A549 (cell line): ENCODE measurements around the gene DISP2. TPM values are rescaled to one million over a fixed set of nuclear protein-coding genes. Genes with fewer than 3 reads are reported as not detected.

Experiments used
- ATAC-seq, 2 experiments: fragments of 200-7000 bp in 1 of 2; fragments of >200 bp in 1 of 2; cut with Nextera tagmentation in 1 of 2; cut with Tn5 transposase in 1 of 2; 3 replicates each; pipeline versions ENCODE4 v1.8.0 to v1.9.1; 2018 to 2020; ENCODE audit warnings: mild to moderate bottlenecking in 1 of 2, moderate library complexity in 1 of 2
- CTCF ChIA-PET: fragments of 300-600 bp; sonication (Branson Sonifier 250); formaldehyde crosslinking; extraction: SDS; loops from one replicate; lab custom pipeline; 2021; ENCODE audit warnings: antibody characterized with exemption, inconsistent platforms; lab: Yijun Ruan, JAX
- POLR2A ChIA-PET: fragments of 350-600 bp; formaldehyde crosslinking; extraction: SDS; loops from one replicate; lab custom pipeline; 2021; ENCODE audit warnings: antibody characterized with exemption, inconsistent platforms; lab: Yijun Ruan, JAX
- DNase-seq, 2 experiments: peaks; one replicate each; pipeline versions ENCODE4 v3.0.0 to v3.0.0-alpha.2; 2011 to 2016; ENCODE audit warnings: low read depth in 1 of 2, low spot score in 1 of 2
- FAIRE-seq: peaks from 2 replicates; lab custom pipeline; 2011; peaks lifted over from hg19 to GRCh38; lab: Jason Lieb, UNC
- H3K27ac ChIP-seq, 2 experiments: fragments of >200 bp; sonication (Bioruptor Twin); formaldehyde crosslinking; 3 replicates each; pipeline ENCODE4 v1.5.1; 2016 to 2017
- H3K4me1 ChIP-seq: fragments of >200 bp; sonication (Bioruptor Twin); formaldehyde crosslinking; 3 replicates; pipeline ENCODE4 v1.6.1; 2016
- H3K4me2 ChIP-seq: fragments of >200 bp; sonication (Bioruptor Twin); formaldehyde crosslinking; 3 replicates; pipeline ENCODE4 v1.6.1; 2016
- H3K4me3 ChIP-seq: fragments of >200 bp; sonication (Bioruptor Twin); formaldehyde crosslinking; 3 replicates; pipeline ENCODE4 v1.5.1; 2016
- H3K9me3 ChIP-seq: fragments of >200 bp; sonication (Bioruptor Twin); formaldehyde crosslinking; 3 replicates; pipeline ENCODE4 v1.6.1; 2016
- CBX8 ChIP-seq: fragments of 200-600 bp; sonication (generic); IDR thresholded peaks from 2 replicates; pipeline ENCODE4 v1.6.1; 2016
- CTCF ChIP-seq: fragments of >200 bp; sonication (Bioruptor Twin); formaldehyde crosslinking; IDR thresholded peaks from 3 replicates; pipeline ENCODE4 v1.5.1; 2016
- E2F6 ChIP-seq: IDR thresholded peaks from 2 replicates; pipeline ENCODE4 v1.6.1; 2012; ENCODE audit warnings: low read depth, borderline replicate concordance
- FOSL2 ChIP-seq, 2 experiments: fragments of 450-650 bp in 1 of 2; fragments of >200 bp in 1 of 2; sonication (Bioruptor Twin) in 1 of 2; formaldehyde crosslinking; IDR thresholded peaks; 2 replicates each; pipeline versions ENCODE4 v1.5.0 to v1.6.1; 2016 to 2020; ENCODE audit warnings: mild to moderate bottlenecking in 1 of 2, moderate library complexity in 1 of 2
- FOXS1 ChIP-seq: fragments of 250-450 bp; sonication (Bioruptor Pico); IDR thresholded peaks from 2 replicates; pipeline ENCODE4 v1.5.0; 2020; ENCODE audit warnings: mild to moderate bottlenecking, moderate library complexity
- HES2 ChIP-seq: fragments of >200 bp; sonication (Bioruptor Twin); formaldehyde crosslinking; IDR thresholded peaks from 2 replicates; pipeline ENCODE4 v1.6.1; 2016
- HOXB13 ChIP-seq: fragments of 250-450 bp; sonication (Bioruptor Pico); IDR thresholded peaks from 2 replicates; pipeline ENCODE4 v1.5.0; 2020; ENCODE audit warnings: low read depth, mild to moderate bottlenecking, moderate library complexity
- JUN ChIP-seq, 2 experiments: fragments of >200 bp; sonication (Bioruptor Twin); formaldehyde crosslinking; IDR thresholded peaks; 2 replicates in 1 of 2; 3 replicates in 1 of 2; pipeline ENCODE4 v1.6.1; 2016 to 2017
- JUNB ChIP-seq: fragments of >200 bp; sonication (Bioruptor Twin); formaldehyde crosslinking; IDR thresholded peaks from 2 replicates; pipeline ENCODE4 v1.6.1; 2016
- KDM5A ChIP-seq: fragments of 200-600 bp; sonication (generic); IDR thresholded peaks from 2 replicates; pipeline ENCODE4 v1.6.1; 2016; ENCODE audit warnings: antibody characterized with exemption, mild to moderate bottlenecking
- MAX ChIP-seq: IDR thresholded peaks from 2 replicates; pipeline ENCODE4 v1.6.1; 2012
- NPAS2 ChIP-seq: fragments of 250-450 bp; sonication (Bioruptor Pico); IDR thresholded peaks from 2 replicates; pipeline ENCODE4 v1.8.0; 2022; ENCODE audit warnings: mild to moderate bottlenecking, moderate library complexity, borderline replicate concordance
- NR3C1 ChIP-seq: fragments of >200 bp; sonication (Bioruptor Twin); formaldehyde crosslinking; IDR thresholded peaks from 3 replicates; pipeline ENCODE4 v1.6.1; 2017
- PHF8 ChIP-seq: fragments of 200-600 bp; sonication (generic); IDR thresholded peaks from 2 replicates; pipeline ENCODE4 v1.6.1; 2016; ENCODE audit warnings: low read depth, mild to moderate bottlenecking, antibody characterized with exemption, moderate library complexity, borderline replicate concordance
- POLR2A ChIP-seq: IDR thresholded peaks from 2 replicates; pipeline ENCODE4 v1.6.1; 2012; ENCODE audit warnings: mild to moderate bottlenecking, low read length
- RAD21 ChIP-seq, 2 experiments: fragments of >200 bp in 1 of 2; sonication (Bioruptor Twin) in 1 of 2; formaldehyde crosslinking in 1 of 2; IDR thresholded peaks in 1 of 2; conservative IDR thresholded peaks in 1 of 2; 2 replicates in 1 of 2; 3 replicates in 1 of 2; pipeline ENCODE4 v1.6.1; 2012 to 2018; ENCODE audit warnings: inconsistent platforms in 1 of 2
- RARB ChIP-seq: fragments of 250-450 bp; sonication (Bioruptor Pico); IDR thresholded peaks from 2 replicates; pipeline ENCODE4 v1.8.0; 2021; ENCODE audit warnings: mild to moderate bottlenecking, moderate library complexity
- RFX5 ChIP-seq: fragments of 450-650 bp; IDR thresholded peaks from 2 replicates; pipeline ENCODE4 v1.7.1; 2014; ENCODE audit warnings: antibody characterized with exemption, mild to moderate bottlenecking, moderate library complexity
- SMC3 ChIP-seq: fragments of >200 bp; sonication (Bioruptor Twin); formaldehyde crosslinking; IDR thresholded peaks from 3 replicates; pipeline ENCODE4 v1.6.1; 2018; ENCODE audit warnings: inconsistent platforms
- TFCP2L1 ChIP-seq: fragments of 250-450 bp; sonication (Bioruptor Pico); IDR thresholded peaks from 2 replicates; pipeline ENCODE4 v1.5.0; 2021; ENCODE audit warnings: mild to moderate bottlenecking
- USF2 ChIP-seq: fragments of 450-650 bp; IDR thresholded peaks from 2 replicates; pipeline ENCODE4 v1.6.1; 2014; ENCODE audit warnings: antibody characterized with exemption
- ZC3H11A ChIP-seq: fragments of 450-650 bp; IDR thresholded peaks from 2 replicates; pipeline ENCODE4 v1.6.1; 2014; ENCODE audit warnings: antibody characterized with exemption, mild to moderate bottlenecking
- ZNF302 ChIP-seq: fragments of 250-450 bp; sonication (Bioruptor Pico); IDR thresholded peaks from 2 replicates; pipeline ENCODE4 v1.9.0; 2021; ENCODE audit warnings: inconsistent platforms, mild to moderate bottlenecking, moderate library complexity
- ZSCAN20 ChIP-seq: fragments of 250-450 bp; sonication (Bioruptor Pico); IDR thresholded peaks from 2 replicates; pipeline ENCODE4 v1.8.0; 2022; ENCODE audit warnings: mild to moderate bottlenecking, moderate library complexity
- WGBS: methylation state at CpG from one replicate; pipeline ENCODE4 v1.1.6; 2017; ENCODE audit errors: missing lambda C conversion rate; 5-methylcytosine and 5-hydroxymethylcytosine counted together
- polyA plus RNA-seq, 4 experiments: library from polyadenylated mRNA; depleted of rRNA in 3 of 4; stranded (reverse); fragments of >200 nt; fragmentation: RNase III in 1 of 4; extraction: RNeasy Plus Mini Kit Qiagen cat#74134 plus additional on column Dnase treatment in 1 of 4; gene quantifications; 2 replicates in 3 of 4; 3 replicates in 1 of 4; pipeline ENCODE4 v1.2.3, GENCODE V29; 2011 to 2017

Gene DISP2
- polyA plus RNA-seq, 2 of the 4 experiments (the other 2 are of a cell fraction) = 0.26 to 0.56 TPM

- H3K4me3 ChIP-seq = no peak overlapping the region
- WGBS = 0% methylated on average over 2 of the region's 2 CpGs
- no peak overlapping the region for H3K27ac ChIP-seq
- TF ChIP-seq RAD21 (conservative IDR thresholded peaks at IDR 0.05 in 1 of 2, IDR thresholded peaks at IDR 0.05 in 1 of 2) (peak; percentile 29 to 48; a peak in 2 of 5 replicates), SMC3 (peak; percentile 46; the same call in 1 of the 3 replicates), CTCF (peak; percentile 61), FOXS1 (no peak), HOXB13 (CRISPR knock-in tag) (no peak), PHF8 (no peak)
- TF ChIP-seq, all 56 proteins: peak for 3
- H3K9me3 ChIP-seq = no peaks in the 10 kb centered on the region
- peak in 1 of 2 experiments; percentile 74; a peak in 3 of 6 replicates for ATAC-seq
- ChIA-PET CTCF (interaction anchor here (0.8 to 18.2 kb wide), 19 partner anchors 9 to 398 kb away, joined by 3 to 203 read pairs (median 5); partner anchors contain the start of genes CCDC9B and PLCB2), POLR2A (no interaction called here)
- H3K4me2 ChIP-seq = no peak overlapping the region
- DNase-seq = peak; percentile 48 to 72
- no peak for FAIRE-seq
- H3K4me1 ChIP-seq = peaks cover 9% of the 10 kb centered on the region; the same call in 1 of the 3 replicates
Measured at GRCh38 chr15:40320931-40321371, 37.1 kb upstream of the DISP2 start.

GRCh38 chr15:40322531-40323238, 35.3 kb upstream of the DISP2 start:
- WGBS = 66% methylated on average over 21 of the region's 26 CpGs
- CTCF ChIA-PET = interaction anchor here (1.0 to 18.2 kb wide), 11 partner anchors 9 to 100 kb away, joined by 3 to 203 read pairs (median 24); partner anchors contain the start of genes CCDC9B and PLCB2
- Histone ChIP-seq H3K4me2 (peak overlapping the region; percentile 98), H3K4me1 (peaks cover 9% of the 10 kb centered on the region; the same call in 1 of the 3 replicates), H3K9me3 (no peaks in the 10 kb centered on the region), H3K27ac (no peak overlapping the region), H3K4me3 (peak overlapping the region; percentile 75)
- ATAC-seq = no peak
- no peak for TF ChIP-seq USF2
- no peak for TF ChIP-seq POLR2A
- TF ChIP-seq HES2 = no peak
- TF ChIP-seq RAD21 (conservative IDR thresholded peaks at IDR 0.05 in 1 of 2, IDR thresholded peaks at IDR 0.05 in 1 of 2) = no peak
- no peak for TF ChIP-seq JUN (IDR thresholded peaks at IDR 0.05)
- no peak for TF ChIP-seq NPAS2 (CRISPR knock-in tag)
- TF ChIP-seq ZNF302 (CRISPR knock-in tag) = no peak
- no peak for TF ChIP-seq KDM5A
- no peak for TF ChIP-seq TFCP2L1 (CRISPR knock-in tag)
- TF ChIP-seq RARB (CRISPR knock-in tag) = no peak
- no peak for TF ChIP-seq CBX8
- no peak for TF ChIP-seq MAX
- no peak for TF ChIP-seq E2F6
- TF ChIP-seq ZSCAN20 = no peak
- TF ChIP-seq RFX5 = no peak
- TF ChIP-seq NR3C1 = no peak
- TF ChIP-seq JUNB = no peak
- TF ChIP-seq FOSL2 (IDR thresholded peaks at IDR 0.05) = no peak
- no peak for TF ChIP-seq FOSL2 (CRISPR knock-in tag; IDR thresholded peaks at IDR 0.05)
- TF ChIP-seq ZC3H11A = no peak
- POLR2A ChIA-PET = interaction anchor here (1.5 to 1.7 kb wide), 2 partner anchors 15 to 18 kb away, joined by 5 read pairs; partner anchors contain the start of gene CCDC9B
- no peak for FAIRE-seq
- no peak for DNase-seq
